ENCODE data around the gene NEGR1. TPM values are rescaled to one million over a fixed set of nuclear protein-coding genes. Genes with fewer than 3 reads are reported as not detected.

Gene NEGR1
- total and polyA plus RNA-seq, 4 donors, result 0.86 to 7.3 (median 2.5) TPM

DNA sequence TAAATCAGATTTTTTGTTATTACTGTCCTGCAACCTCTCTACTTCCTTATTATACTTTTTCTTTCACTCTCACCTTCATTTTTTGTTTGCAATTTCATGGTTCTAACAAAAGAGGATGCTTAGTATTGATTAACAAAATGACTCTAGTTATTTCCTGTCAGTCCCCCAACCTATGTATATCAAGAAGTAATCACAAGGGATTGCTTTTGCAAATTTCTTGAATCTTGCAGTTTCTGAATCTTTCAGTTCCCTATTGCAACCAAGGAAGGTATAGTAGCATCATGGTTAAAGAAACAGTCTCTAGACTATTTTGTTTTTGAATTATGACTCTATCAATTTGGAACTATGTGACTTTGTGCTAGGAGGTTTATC, 446.9 kb downstream of the NEGR1 start:
- DNase-seq (no peak), ATAC-seq (ENCODE audit: insufficient read depth, low FRiP score) (no peak)
- no peaks in the 10 kb centered on the region for H3K9me3 ChIP-seq (ENCODE audit: control insufficient read depth in 4 of 4, insufficient read depth in 3 of 4, low read length in 3 of 4)
- TF ChIP-seq, protein P1, sequence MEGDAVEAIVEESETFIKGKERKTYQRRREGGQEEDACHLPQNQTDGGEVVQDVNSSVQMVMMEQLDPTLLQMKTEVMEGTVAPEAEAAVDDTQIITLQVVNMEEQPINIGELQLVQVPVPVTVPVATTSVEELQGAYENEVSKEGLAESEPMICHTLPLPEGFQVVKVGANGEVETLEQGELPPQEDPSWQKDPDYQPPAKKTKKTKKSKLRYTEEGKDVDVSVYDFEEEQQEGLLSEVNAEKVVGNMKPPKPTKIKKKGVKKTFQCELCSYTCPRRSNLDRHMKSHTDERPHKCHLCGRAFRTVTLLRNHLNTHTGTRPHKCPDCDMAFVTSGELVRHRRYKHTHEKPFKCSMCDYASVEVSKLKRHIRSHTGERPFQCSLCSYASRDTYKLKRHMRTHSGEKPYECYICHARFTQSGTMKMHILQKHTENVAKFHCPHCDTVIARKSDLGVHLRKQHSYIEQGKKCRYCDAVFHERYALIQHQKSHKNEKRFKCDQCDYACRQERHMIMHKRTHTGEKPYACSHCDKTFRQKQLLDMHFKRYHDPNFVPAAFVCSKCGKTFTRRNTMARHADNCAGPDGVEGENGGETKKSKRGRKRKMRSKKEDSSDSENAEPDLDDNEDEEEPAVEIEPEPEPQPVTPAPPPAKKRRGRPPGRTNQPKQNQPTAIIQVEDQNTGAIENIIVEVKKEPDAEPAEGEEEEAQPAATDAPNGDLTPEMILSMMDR (IDR thresholded peaks at IDR 0.05; ENCODE audit: control extremely low read depth, extremely low read depth), result no peak
- no peak overlapping the region for H3K4me3 ChIP-seq
- H3K9ac ChIP-seq (ENCODE audit: insufficient read depth in 1 of 2, low read length in 2 of 2), result no peak overlapping the region
- H3K36me3 ChIP-seq (ENCODE audit: control insufficient read depth in 4 of 4, insufficient read depth in 4 of 4, low read length in 4 of 4), result no peaks in the 10 kb centered on the region
- H3K27me3 ChIP-seq (ENCODE audit: control insufficient read depth in 3 of 3, insufficient read depth in 3 of 3, low read length in 2 of 3), result no peaks in the 10 kb centered on the region
- no peak overlapping the region for H3K27ac ChIP-seq (ENCODE audit: low read depth in 1 of 2, low read length in 1 of 2)
- H3K4me1 ChIP-seq (ENCODE audit: control insufficient read depth in 5 of 5, insufficient read depth in 5 of 5, low read length in 5 of 5), result peaks cover 0 to 10% (median 0%) of the 10 kb centered on the region in 5 donors

DNA sequence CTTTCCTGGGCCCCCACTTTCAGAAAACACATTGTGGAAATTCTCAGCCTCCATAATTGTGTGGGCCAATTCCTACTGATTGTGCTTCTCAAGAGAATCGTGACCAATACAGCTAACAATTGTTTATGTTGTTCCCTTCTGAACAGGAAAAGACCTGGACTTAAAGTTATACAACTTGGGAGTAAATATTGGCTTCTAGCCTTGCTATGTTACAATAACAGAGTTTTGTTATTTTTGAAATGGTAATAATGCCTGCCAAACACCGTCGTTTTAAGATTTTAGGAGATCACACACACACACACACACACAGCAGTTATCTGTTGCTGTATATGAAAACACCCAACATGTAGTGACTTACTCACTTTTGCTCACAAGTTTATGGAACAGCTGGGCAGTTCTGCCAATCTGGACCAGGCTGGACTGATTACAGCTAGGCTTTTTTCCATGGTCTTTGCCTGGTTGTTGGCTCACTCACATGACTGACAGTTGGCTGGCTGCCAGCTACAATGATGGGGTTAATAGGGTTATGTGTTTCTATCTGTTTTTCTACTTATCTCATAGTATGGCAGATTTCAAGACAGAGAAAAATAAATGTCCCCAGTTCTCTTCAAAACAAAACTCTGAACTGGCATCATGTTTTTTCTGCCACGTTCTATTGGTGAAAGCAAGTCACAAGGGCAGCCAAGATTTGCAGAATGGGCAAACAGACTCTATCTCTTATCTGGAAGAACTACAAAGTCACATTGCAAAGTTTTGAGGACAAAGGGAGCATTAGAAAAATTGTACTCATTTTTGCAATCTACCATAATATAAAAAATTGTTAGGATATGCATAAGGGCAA, 447.5 kb downstream of the NEGR1 start:
- WGBS, 2 donors, result 50 to 71% methylated on average over 4 of the region's 4 CpGs
- Histone ChIP-seq H3K9ac (ENCODE audit: insufficient read depth in 1 of 2, low read length in 2 of 2) (no peak overlapping the region), H3K36me3 (ENCODE audit: control insufficient read depth in 4 of 4, insufficient read depth in 4 of 4, low read length in 4 of 4) (no peaks in the 10 kb centered on the region), H3K27me3 (ENCODE audit: control insufficient read depth in 3 of 3, insufficient read depth in 3 of 3, low read length in 2 of 3) (no peaks in the 10 kb centered on the region), H3K4me3 (no peak overlapping the region), H3K9me3 (ENCODE audit: control insufficient read depth in 4 of 4, insufficient read depth in 3 of 4, low read length in 3 of 4) (no peaks in the 10 kb centered on the region), H3K4me1 (ENCODE audit: control insufficient read depth in 5 of 5, insufficient read depth in 5 of 5, low read length in 5 of 5) (peaks cover 0 to 10% (median 0%) of the 10 kb centered on the region in 5 donors), H3K27ac (ENCODE audit: low read depth in 1 of 2, low read length in 1 of 2) (no peak overlapping the region)
- no peak for ATAC-seq (ENCODE audit: insufficient read depth, low FRiP score)
- DNase-seq, result peak; percentile 13 to 41 (median 35)
- TF ChIP-seq, protein P1 (IDR thresholded peaks at IDR 0.05; ENCODE audit: control extremely low read depth, extremely low read depth), result no peak

DNA sequence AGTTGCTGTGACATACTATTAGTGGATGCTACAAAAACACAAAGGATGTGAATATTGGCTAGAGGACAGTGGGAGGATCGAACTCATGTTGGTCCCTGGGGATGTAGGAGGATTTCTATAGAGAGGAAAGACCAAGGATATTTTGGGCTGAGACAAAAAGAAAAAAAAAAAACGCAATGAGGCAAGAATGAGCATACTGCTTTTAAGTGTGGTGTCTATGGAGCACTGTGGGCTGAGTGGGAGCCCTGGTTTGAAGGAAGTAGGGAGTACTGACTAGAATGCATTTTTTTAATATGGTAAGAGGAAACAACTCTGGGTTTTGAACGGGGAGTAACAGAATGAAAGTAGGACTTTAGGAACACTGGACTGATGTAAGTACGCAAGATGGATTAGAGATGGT, 450.7 kb downstream of the NEGR1 start:
- Histone ChIP-seq H3K9me3 (ENCODE audit: control insufficient read depth in 4 of 4, insufficient read depth in 3 of 4, low read length in 3 of 4) (no peaks in the 10 kb centered on the region), H3K36me3 (ENCODE audit: control insufficient read depth in 4 of 4, insufficient read depth in 4 of 4, low read length in 4 of 4) (no peaks in the 10 kb centered on the region), H3K4me3 (no peak overlapping the region), H3K27me3 (ENCODE audit: control insufficient read depth in 3 of 3, insufficient read depth in 3 of 3, low read length in 2 of 3) (no peaks in the 10 kb centered on the region), H3K27ac (ENCODE audit: low read depth in 1 of 2, low read length in 1 of 2) (no peak overlapping the region), H3K9ac (ENCODE audit: insufficient read depth in 1 of 2, low read length in 2 of 2) (no peak overlapping the region), H3K4me1 (ENCODE audit: control insufficient read depth in 5 of 5, insufficient read depth in 5 of 5, low read length in 5 of 5) (peaks cover 0 to 10% (median 0%) of the 10 kb centered on the region in 5 donors)
- no peak for DNase-seq
- TF ChIP-seq, protein P1 (IDR thresholded peaks at IDR 0.05; ENCODE audit: control extremely low read depth, extremely low read depth), result no peak
- no peak for ATAC-seq (ENCODE audit: insufficient read depth, low FRiP score)
- 70 to 79% methylated on average over 4 of the region's 4 CpGs for WGBS, 2 donors

Data from lung (tissue), 12 donors.